Body of pancreas (tissue), 4 donors: ENCODE results near the gene NCSTN.

Experiments
- CTCF ChIP-seq, 7 experiments: fragments of 450-650 bp in 4 of 7; fragments of 200-600 bp in 3 of 7; sonication (generic) in 3 of 7; IDR thresholded peaks; one replicate each; pipeline ENCODE4 v1.5.1; 2016 to 2019; ENCODE audit warnings: antibody characterized with exemption in 7 of 7
- POLR2A ChIP-seq, 3 donors: fragments of 450-650 bp; IDR thresholded peaks; one replicate each; pipeline ENCODE4 v1.6.1; 2016; ENCODE audit warnings: antibody characterized with exemption in 3 of 3, mild to moderate bottlenecking in 2 of 3

GRCh38 chr1:160402001-160402795 lies 59.0 kb downstream of the NCSTN start:
- TF ChIP-seq CTCF (IDR thresholded peaks at IDR 0.05) (no peak), POLR2A (IDR thresholded peaks at IDR 0.05) (no peak)
